Activated naive CD4-positive, alpha-beta T cell treated with Interleukin-2 at 50 U/mL for 16 hours (primary cell): Measurements from ENCODE around the gene ARSJ.
"Not testable (repeated sequence)": the region's sequence is repeated elsewhere in the genome, so short reads cannot be mapped to it uniquely, and the experiment has no call there.

Experiments used
- DNase-seq: peaks from one replicate; pipeline ENCODE4 v3.0.0-alpha.2; 2020

Gene ARSJ

DNA sequence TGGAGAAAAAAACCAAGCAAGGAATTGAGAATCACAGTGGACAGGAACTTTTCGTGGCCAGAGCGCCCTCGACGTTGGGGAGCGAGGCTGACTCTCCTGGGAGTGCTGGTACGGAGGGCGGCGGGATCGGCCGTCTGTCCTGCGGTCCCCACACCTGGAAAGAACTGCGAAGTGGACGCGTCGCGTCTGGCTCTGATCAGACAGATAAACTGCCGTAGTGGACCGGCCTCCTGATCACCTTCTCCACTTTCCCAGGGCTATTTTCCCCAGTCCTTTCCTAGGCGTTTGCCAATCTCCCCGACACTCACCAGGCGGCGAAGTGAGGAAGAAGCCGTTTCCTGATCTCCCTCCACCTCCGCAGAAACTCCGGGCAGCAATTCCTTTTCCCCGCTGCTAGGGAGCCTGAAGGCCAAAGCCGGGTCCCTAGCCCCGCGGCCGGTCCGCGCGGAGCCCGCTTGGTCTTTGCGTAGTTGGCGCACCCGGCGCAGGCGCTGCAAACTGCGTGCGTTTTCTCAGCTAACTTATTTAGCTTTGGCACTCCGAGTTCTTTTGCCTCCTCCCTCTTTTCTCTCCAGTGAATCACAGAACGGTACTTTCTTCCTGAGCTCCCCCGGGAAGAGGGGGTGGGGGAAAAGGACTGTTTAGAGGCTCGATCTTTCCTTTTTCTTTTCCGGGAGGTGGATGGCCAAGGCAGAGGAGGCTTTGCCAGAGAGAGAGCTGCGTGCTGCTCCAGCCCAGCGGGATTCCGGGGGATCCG is at the start of gene ARSJ:
ARSJ (minus strand) TSS at position 500 of the 757 bp plus-strand sequence. CDS start 813 bp downstream, outside the sequence.
- peak; percentile 24 for DNase-seq

DNA sequence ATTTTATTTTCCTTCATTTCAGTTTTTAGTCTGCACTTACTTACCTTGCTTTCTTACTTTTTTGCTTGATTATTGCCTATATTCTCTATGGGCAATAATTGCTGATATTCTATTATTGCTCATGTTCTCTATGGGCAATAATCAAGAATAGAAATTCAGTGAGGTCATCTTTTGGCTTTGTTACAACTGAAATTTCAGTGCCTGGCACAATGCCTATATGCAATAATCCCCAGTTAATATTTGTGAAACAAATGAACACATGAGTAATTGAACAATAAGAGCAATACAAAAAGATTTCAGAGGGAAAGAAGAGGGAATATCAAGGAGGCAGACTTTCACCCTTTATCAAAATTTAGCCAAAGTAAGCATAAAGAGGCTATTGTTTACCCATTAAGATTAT is 48.6 kb upstream of the ARSJ start:
- no peak for DNase-seq

GRCh38 chr4:114027596-114027995 is 48.1 kb upstream of the ARSJ start:
- no peak for DNase-seq

- DNase-seq = no peak
These were observed 47.0 kb upstream of the ARSJ start for GRCh38 chr4:114026447-114026846.

- no peak for DNase-seq
These were observed 45.8 kb upstream of the ARSJ start for GRCh38 chr4:114025176-114025777.

DNA sequence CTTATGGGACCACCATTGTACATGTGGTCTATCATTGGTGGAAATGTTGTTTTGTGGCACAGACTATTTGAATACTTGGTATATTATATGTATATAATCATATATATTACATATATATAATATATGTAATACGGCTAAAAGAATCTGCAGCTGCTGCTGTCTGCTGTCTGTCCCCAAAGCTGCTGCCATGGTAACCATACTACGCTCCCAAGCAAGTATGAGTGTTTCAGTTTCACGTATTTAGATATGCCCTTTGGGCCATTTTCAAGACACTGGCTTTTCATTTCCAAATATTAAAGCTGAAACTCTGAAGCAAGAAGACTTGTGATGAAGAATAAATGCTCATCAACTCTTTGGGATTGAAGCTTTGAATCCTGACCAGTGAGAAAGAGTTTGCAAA is 42.0 kb upstream of the ARSJ start:
- DNase-seq = no peak

DNA sequence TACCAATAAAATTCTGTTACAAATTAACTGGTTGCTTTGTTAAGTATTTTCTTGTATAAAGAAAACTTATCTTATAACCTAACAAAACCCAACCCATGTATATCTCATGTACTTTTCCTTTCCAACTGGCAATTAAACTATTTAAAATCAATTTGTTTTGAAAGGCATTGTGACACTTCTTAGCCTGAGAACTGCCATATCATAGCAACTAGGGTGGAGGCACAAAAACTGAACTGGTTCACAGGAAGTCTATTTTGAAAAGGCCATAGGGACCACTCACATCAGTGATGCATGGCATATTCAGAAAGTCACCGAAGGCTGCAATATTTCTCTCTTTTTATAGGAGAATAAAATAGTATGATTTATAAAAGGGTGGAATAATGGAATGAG is 40.5 kb upstream of the ARSJ start:
- DNase-seq = no peak

DNA sequence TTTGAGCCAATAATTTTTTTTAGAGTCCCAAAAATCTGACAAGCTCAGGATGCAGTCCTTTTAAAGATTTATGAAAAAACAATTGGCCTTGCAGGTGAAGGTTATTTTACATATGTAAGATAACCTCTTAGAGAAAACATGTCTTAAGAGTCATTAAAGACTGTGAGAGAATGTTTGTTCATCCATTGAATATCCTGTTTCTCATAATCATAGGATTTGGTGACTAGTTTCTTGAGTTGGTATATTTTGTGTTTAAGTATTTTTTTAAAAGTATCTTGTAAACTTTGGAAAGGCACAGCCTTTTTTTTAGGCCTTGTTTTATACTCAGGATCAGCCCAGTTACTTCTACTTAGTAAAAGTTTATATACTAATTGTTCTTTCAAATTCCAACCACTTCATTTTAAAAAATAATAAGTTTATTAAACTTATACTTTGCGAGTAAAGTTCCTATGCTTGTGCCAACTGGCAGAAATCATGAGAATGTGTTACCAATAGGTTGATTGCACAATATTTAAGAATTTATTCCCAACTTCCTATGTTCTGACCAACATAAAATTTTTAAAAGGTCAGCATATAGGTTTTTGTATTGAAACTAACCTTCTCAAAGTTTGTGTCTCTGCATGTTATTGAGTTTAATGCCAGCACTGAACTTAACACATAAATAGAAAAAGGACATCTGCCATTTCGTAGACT is 40.0 kb upstream of the ARSJ start:
- no peak for DNase-seq

GRCh38 chr4:114017120-114017917 is 37.9 kb upstream of the ARSJ start:
- no peak for DNase-seq

DNA sequence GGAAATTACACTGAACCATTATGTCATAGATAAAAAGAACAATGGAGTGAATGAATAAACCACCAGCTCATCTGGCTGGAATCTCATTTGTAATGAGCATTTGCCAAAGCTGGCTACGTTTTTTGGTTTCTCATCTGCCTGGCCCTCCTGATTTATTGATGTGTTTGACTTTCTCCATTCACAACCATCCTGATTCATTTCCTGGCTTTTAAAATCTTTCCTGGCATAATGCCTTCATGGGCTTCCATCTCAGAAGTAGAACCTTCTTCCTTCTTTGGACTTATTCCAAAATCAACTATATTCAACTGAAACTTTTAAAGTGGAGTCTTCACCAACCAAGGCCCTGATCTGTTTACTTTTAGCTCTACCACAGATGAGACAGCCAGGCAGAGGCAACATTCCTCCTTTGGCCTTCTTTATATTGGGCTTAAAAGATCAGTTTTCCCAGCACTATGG is 36.0 kb upstream of the ARSJ start:
- no peak for DNase-seq

GRCh38 chr4:114013201-114013600 is 33.8 kb upstream of the ARSJ start:
- not testable (repeated sequence) for DNase-seq

DNA sequence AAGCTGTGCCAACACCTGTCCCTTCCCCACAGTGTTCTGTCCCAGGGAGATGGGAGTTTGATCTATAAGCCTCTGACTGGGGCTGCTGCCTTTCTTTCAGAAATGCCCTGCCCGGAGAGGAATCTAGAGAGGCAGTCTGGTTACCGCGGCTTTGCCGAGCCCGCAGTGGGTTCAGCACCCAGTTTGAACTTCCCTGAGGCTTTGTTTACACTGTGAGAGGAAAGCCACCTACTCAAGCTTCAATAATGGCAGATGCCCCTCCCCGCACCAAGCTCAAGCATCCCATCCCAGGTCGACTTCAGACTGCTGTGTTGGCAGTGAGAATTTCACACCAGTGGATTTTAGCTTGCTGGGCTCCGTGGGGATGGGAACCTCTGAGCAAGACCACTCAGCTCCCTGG is 33.3 kb upstream of the ARSJ start:
- DNase-seq = no peak

DNA sequence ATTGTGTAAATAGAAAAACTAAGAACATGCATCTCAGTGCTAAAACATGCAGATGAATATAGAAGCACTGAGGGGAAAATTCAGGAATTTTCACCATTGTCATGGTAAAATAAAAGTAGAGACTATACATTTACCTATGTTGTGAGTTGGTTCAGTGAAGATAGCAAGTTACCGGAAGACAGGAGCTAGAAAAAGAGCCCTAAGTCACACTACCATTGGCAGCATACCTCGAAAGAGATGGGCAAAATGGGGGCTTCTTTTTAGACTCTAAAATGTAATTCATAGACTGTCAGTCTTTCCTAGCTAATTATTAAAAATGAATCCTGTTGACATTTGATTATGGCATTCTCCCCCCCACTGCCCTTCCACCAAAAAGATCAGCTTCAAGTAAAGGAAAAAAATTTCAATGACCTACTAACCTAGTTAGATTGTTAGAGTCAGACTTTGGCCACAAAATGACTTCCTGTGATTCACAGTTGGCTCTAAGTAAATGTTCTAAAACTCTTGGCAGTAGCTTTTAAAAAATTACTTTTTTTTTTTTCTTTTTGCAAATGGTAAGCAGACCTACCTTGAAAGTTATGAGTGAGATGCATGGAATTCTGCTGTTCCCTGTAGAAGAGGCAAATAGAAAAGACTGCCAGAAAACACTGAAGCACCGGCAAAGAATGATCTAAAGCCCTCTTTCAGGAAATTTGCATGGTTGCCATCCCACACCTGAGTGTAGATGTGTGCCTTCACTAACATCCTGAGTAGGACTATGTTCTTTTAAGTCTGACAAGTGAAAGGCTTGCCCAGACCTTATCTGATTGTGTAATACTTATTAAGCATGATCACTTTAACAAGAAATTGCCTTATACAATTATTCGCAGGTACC is 26.4 kb upstream of the ARSJ start:
- no peak for DNase-seq

DNA sequence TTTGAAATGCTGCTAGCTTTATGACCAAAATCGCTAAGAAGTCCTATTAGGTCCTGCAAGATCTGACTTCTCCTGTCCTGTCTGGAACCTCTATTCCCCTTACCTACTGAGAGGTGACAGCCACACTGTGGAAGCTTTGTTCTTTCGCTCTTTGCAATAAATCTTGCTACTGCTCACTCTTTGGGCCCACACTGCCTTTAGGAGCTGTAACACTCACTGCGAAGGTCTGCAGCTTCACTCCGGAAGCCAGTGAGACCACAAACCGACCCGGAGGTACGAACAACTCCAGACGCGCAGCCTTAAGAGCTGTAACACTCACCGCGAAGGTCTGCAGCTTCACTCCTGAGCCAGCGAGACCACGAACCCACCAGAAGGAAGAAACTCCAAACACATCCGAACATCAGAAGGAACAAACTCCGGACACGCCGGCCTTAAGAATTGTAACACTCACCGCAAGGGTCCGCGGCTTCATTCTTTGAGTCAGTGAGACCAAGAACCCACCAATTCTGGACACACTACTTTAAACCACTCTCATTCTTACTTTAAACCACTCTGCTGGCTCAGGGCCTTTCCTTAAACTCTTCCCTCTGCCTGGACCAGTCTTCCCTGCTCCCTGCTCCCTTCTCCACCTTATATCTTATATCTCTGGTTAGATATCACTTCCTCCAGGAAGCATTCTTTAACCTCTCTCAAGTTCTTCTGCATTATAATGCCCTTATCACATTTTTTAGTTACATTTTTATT is 25.2 kb upstream of the ARSJ start:
- peak; percentile 17 for DNase-seq

DNA sequence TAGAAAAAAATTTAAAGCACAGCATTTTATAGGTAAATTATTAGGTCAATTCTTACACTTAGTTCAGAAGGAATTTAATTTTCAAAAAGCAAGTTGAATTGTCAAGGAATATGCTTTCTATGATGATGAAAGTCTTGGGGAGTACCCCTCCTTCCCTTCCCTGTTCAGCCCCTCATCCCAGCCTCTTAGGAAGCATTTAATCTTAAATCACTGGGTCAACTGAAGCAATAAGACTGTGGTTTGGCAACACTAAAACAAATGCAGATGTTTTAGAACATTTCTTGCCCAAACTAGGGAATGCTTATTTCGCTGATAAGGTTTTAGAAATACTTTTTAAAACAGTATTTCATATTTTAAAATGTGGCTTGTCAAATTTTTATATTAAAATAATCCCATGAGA is 19.1 kb upstream of the ARSJ start:
- DNase-seq = no peak

DNA sequence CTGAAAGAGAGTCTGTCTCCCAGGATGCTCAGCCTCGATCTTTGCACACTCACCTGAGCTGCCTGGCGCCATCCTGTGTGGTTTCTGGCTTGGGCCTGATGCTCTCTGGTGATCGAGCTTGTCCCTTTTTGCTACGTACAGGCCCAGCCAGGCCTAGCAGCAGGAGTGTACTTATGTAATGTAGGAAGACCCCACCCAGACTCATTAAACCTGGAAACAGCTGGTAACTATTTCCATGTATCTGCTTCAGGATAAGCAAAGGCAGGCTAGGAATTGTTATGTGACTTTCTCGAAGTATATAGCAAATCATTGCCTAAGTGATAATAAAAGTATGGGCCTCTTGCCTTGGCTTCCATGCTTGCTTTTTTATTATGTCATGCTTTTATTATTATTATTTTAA is 18.6 kb upstream of the ARSJ start:
- DNase-seq = no peak

GRCh38 chr4:113997206-113997605 is 17.8 kb upstream of the ARSJ start:
- no peak for DNase-seq

DNA sequence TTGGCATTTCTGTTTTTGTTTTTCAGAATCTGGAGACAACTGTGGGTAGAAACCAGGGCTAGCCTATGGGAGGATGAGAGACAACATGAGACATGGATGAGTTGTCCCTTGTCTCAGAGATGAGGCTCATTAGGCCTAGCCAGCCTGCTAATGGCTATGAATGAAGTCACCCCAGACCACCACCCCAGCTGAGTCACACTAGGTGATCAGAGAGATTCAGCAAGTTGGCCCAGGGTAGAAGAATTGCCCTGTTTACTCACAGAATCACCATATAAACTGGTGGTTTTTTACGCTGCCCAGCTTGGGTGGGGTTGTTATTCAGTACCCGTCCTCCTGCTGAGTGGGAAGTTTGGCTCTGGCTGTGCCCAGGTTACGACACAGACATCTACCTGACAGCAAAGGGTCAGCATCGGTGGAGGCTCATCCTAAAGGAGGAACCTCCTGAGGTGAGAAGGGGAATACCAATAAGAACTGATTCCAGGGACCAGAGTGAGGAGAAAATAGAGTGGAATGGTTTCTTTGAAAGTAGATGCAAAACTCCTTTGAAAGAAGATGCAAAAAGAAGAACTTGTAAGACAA is 17.2 kb upstream of the ARSJ start:
- no peak for DNase-seq

GRCh38 chr4:113993887-113994286 is 14.4 kb upstream of the ARSJ start:
- no peak for DNase-seq

DNA sequence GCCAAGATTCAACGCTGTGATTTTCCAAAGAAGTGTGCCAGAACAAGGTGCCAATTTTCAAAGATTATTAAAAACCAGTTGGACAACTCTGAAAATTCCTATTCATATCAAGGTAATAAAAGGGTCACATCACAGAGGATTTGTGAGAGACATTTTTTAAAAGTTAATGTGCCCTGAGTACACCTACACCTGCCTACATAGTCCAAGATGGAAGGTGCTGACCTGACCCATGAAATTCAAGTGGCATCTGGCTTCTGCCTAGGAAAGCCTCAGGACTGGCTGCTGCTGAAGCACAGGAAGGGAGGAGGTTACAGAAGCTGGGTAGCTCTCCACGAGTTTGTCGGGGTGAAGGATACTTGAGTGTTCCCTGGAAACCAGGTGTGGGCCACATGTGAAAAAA is 11.4 kb upstream of the ARSJ start:
- no peak for DNase-seq

DNA sequence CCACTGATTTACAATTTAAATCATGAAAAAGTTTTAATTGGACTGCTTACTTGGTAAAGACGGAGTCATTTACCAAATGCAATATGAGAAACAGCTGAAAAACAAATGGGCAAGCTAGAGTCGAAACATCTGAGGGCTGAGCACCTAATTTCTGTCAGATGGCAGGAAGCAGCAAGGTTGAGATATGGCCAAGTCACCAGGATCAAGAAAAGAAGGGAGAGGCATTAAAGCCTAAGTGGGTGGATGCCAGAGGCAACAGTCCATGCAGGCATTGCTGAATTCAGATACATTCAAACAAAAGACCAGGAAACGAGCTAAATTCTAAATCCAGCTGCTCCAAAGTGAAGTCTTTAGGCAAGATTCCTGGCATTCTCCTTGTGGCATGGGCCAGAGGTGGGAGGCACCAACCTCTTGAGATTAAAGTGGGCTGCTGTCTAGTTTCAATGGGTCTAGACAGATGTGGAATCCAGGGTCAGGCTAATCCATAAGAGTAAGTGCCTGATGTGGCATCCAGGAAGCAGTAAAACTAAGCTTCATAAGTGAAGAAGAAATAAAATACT is 8.0 kb upstream of the ARSJ start:
- no peak for DNase-seq
